ENCODE measurements around the gene EP400.
"Not testable (repeated sequence)": the region's sequence is repeated elsewhere in the genome, so short reads cannot be mapped to it uniquely, and the experiment has no call there.

EP400 gene

GRCh38 chr12:131954460-131954859, 4.7 kb downstream of the EP400 start:
- DNase-seq = not testable (repeated sequence)

GRCh38 chr12:131959116-131959515, 9.4 kb downstream of the EP400 start:
- no peak for DNase-seq

GRCh38 chr12:131959641-131960589, 10.2 kb downstream of the EP400 start:
- DNase-seq = no peak

GRCh38 chr12:131960590-131961325, 11.0 kb downstream of the EP400 start:
- DNase-seq = not testable (repeated sequence)

- DNase-seq = not testable (repeated sequence)
These were observed 11.6 kb downstream of the EP400 start for GRCh38 chr12:131961328-131961727.

GRCh38 chr12:131962069-131962468, 12.3 kb downstream of the EP400 start:
- no peak for DNase-seq

GRCh38 chr12:131963381-131963780, 13.6 kb downstream of the EP400 start:
- DNase-seq = no peak

- no peak for DNase-seq
These were observed 15.3 kb downstream of the EP400 start for GRCh38 chr12:131965073-131965472.

GRCh38 chr12:131971226-131971625, 21.5 kb downstream of the EP400 start:
- DNase-seq = no peak

GRCh38 chr12:131975228-131975627, 25.5 kb downstream of the EP400 start:
- no peak for DNase-seq

GRCh38 chr12:131979606-131980005, 29.9 kb downstream of the EP400 start:
- no peak for DNase-seq

GRCh38 chr12:131980263-131980662, 30.5 kb downstream of the EP400 start:
- DNase-seq = peak in 1 of 2 experiments; percentile 15

GRCh38 chr12:131981388-131981787, 31.6 kb downstream of the EP400 start:
- DNase-seq = no peak

GRCh38 chr12:131982041-131982440, 32.3 kb downstream of the EP400 start:
- DNase-seq = no peak

- DNase-seq = no peak
These were observed 33.3 kb downstream of the EP400 start for GRCh38 chr12:131983026-131983425.

GRCh38 chr12:131983554-131983953, 33.8 kb downstream of the EP400 start:
- no peak for DNase-seq

GRCh38 chr12:131984334-131984733, 34.6 kb downstream of the EP400 start:
- DNase-seq = no peak

- DNase-seq = not testable (repeated sequence)
These were observed 35.8 kb downstream of the EP400 start for GRCh38 chr12:131985510-131985875.

- no peak for DNase-seq
These were observed 36.6 kb downstream of the EP400 start for GRCh38 chr12:131986361-131986760.

- DNase-seq = no peak
These were observed 37.2 kb downstream of the EP400 start for GRCh38 chr12:131986910-131987309.

GRCh38 chr12:131987552-131987951, 37.8 kb downstream of the EP400 start:
- DNase-seq = no peak

- no peak for DNase-seq
These were observed 38.5 kb downstream of the EP400 start for GRCh38 chr12:131988054-131988796.

- no peak for DNase-seq
These were observed 39.3 kb downstream of the EP400 start for GRCh38 chr12:131989021-131989420.
